ENCODE results near the gene FAM124B.

Gene FAM124B

GRCh38 chr2:224407241-224407701 is 5.4 kb upstream of the FAM124B start:
- Histone ChIP-seq H3K36me3 (replicated peaks; ENCODE audit: low read depth, low read length) (peaks cover 3% of the 10 kb centered on the region), H3K27ac (ENCODE audit: low read length) (no peak overlapping the region), H3K4me1 (ENCODE audit: low read length) (peaks cover 13% of the 10 kb centered on the region), H4K20me1 (ENCODE audit: insufficient read depth, low read length) (no peaks in the 10 kb centered on the region), H3K9me3 (ENCODE audit: insufficient read depth, low read length) (no peaks in the 10 kb centered on the region), H3K4me3 (ENCODE audit: low read length) (no peak overlapping the region), H3K9ac (ENCODE audit: low read length) (no peak overlapping the region), H3K4me2 (ENCODE audit: low read length) (no peak overlapping the region), H3K79me2 (ENCODE audit: low read length) (no peaks in the 10 kb centered on the region), H3K27me3 (ENCODE audit: low read depth, low read length) (no peaks in the 10 kb centered on the region), H2AFZ (ENCODE audit: low read depth, low read length) (no peak overlapping the region)
- no peak for TF ChIP-seq CTCF (IDR thresholded peaks at IDR 0.05; ENCODE audit: low read depth, low read length)
- TF ChIP-seq EZH2phosphoT487 (IDR thresholded peaks at IDR 0.05; ENCODE audit: low read depth) = no peak

GRCh38 chr2:224405841-224406370 is 4.0 kb upstream of the FAM124B start:
- 0 out of 2 replicates have a peak overlapping the region, but pooled peaks have one; percentile 13 for H3K4me3 ChIP-seq (ENCODE audit: low read length)
- H3K79me2 ChIP-seq (ENCODE audit: low read length) = no peaks in the 10 kb centered on the region
- H3K27me3 ChIP-seq (ENCODE audit: low read depth, low read length) = no peaks in the 10 kb centered on the region
- H4K20me1 ChIP-seq (ENCODE audit: insufficient read depth, low read length) = no peaks in the 10 kb centered on the region
- H3K36me3 ChIP-seq (replicated peaks; ENCODE audit: low read depth, low read length) = peaks cover 3% of the 10 kb centered on the region
- H3K27ac ChIP-seq (ENCODE audit: low read length) = no peak overlapping the region
- H3K4me1 ChIP-seq (ENCODE audit: low read length) = peaks cover 13% of the 10 kb centered on the region
- TF ChIP-seq CTCF (IDR thresholded peaks at IDR 0.05; ENCODE audit: low read depth, low read length) (no peak), EZH2phosphoT487 (IDR thresholded peaks at IDR 0.05; ENCODE audit: low read depth) (no peak)
- H3K9me3 ChIP-seq (ENCODE audit: insufficient read depth, low read length) = no peaks in the 10 kb centered on the region
- no peak overlapping the region for H2AFZ ChIP-seq (ENCODE audit: low read depth, low read length)
- H3K9ac ChIP-seq (ENCODE audit: low read length) = no peak overlapping the region
- H3K4me2 ChIP-seq (ENCODE audit: low read length) = peak overlapping the region; percentile 41

GRCh38 chr2:224405412-224405811 is 3.5 kb upstream of the FAM124B start:
- Histone ChIP-seq H3K4me1 (ENCODE audit: low read length) (peaks cover 13% of the 10 kb centered on the region), H3K4me2 (ENCODE audit: low read length) (peak overlapping the region; percentile 41), H3K9ac (ENCODE audit: low read length) (no peak overlapping the region), H2AFZ (ENCODE audit: low read depth, low read length) (no peak overlapping the region), H3K27me3 (ENCODE audit: low read depth, low read length) (no peaks in the 10 kb centered on the region), H3K27ac (ENCODE audit: low read length) (no peak overlapping the region), H3K9me3 (ENCODE audit: insufficient read depth, low read length) (no peaks in the 10 kb centered on the region), H3K4me3 (ENCODE audit: low read length) (0 out of 2 replicates have a peak overlapping the region, but pooled peaks have one; percentile 13), H4K20me1 (ENCODE audit: insufficient read depth, low read length) (no peaks in the 10 kb centered on the region), H3K36me3 (replicated peaks; ENCODE audit: low read depth, low read length) (peaks cover 3% of the 10 kb centered on the region), H3K79me2 (ENCODE audit: low read length) (no peaks in the 10 kb centered on the region)
- TF ChIP-seq EZH2phosphoT487 (IDR thresholded peaks at IDR 0.05; ENCODE audit: low read depth) (no peak), CTCF (IDR thresholded peaks at IDR 0.05; ENCODE audit: low read depth, low read length) (no peak)

GRCh38 chr2:224404796-224405195 is 2.9 kb upstream of the FAM124B start:
- H3K4me2 ChIP-seq (ENCODE audit: low read length) = no peak overlapping the region
- TF ChIP-seq CTCF (IDR thresholded peaks at IDR 0.05; ENCODE audit: low read depth, low read length) (no peak), EZH2phosphoT487 (IDR thresholded peaks at IDR 0.05; ENCODE audit: low read depth) (no peak)
- H3K27ac ChIP-seq (ENCODE audit: low read length) = no peak overlapping the region
- H3K4me1 ChIP-seq (ENCODE audit: low read length) = peaks cover 13% of the 10 kb centered on the region
- H3K79me2 ChIP-seq (ENCODE audit: low read length) = no peaks in the 10 kb centered on the region
- H4K20me1 ChIP-seq (ENCODE audit: insufficient read depth, low read length) = no peaks in the 10 kb centered on the region
- H3K4me3 ChIP-seq (ENCODE audit: low read length) = no peak overlapping the region
- H3K36me3 ChIP-seq (replicated peaks; ENCODE audit: low read depth, low read length) = peaks cover 3% of the 10 kb centered on the region
- no peaks in the 10 kb centered on the region for H3K9me3 ChIP-seq (ENCODE audit: insufficient read depth, low read length)
- H3K9ac ChIP-seq (ENCODE audit: low read length) = no peak overlapping the region
- no peak overlapping the region for H2AFZ ChIP-seq (ENCODE audit: low read depth, low read length)
- no peaks in the 10 kb centered on the region for H3K27me3 ChIP-seq (ENCODE audit: low read depth, low read length)

All from OCI-LY3 (cell line).